SK-N-SH treated with all-trans-retinoic acid at 6 μM for 48 hours (cell line): ENCODE data around the gene ORAI1.

ENCODE experiments used
- ATAC-seq: fragments of 200-7000 bp; cut with Tn5 transposase; 3 replicates; pipeline ENCODE4 v1.9.1; 2020; ENCODE audit warnings: mild to moderate bottlenecking, moderate library complexity
- ARNTL ChIP-seq: fragments of 450-650 bp; formaldehyde crosslinking; IDR thresholded peaks from 2 replicates; pipeline ENCODE4 v1.5.0; 2020; ENCODE audit warnings: low read depth, mild to moderate bottlenecking, moderate library complexity, borderline replicate concordance
- BACH2 ChIP-seq: fragments of 250-450 bp; sonication (Bioruptor Pico); IDR thresholded peaks from 2 replicates; pipeline ENCODE4 v1.9.0; 2021; ENCODE audit warnings: mild to moderate bottlenecking, borderline replicate concordance
- CSDC2 ChIP-seq: fragments of 250-450 bp; sonication (Bioruptor Pico); IDR thresholded peaks from 2 replicates; pipeline ENCODE4 v1.5.0; 2020; ENCODE audit warnings: mild to moderate bottlenecking, moderate library complexity
- ESRRG ChIP-seq: fragments of 250-450 bp; sonication (Bioruptor Pico); IDR thresholded peaks from 2 replicates; pipeline ENCODE4 v1.6.1; 2021; ENCODE audit warnings: mild to moderate bottlenecking
- ISL1 ChIP-seq: fragments of 250-450 bp; sonication (Bioruptor Pico); IDR thresholded peaks from 2 replicates; pipeline ENCODE4 v2.1.2; 2022; ENCODE audit warnings: mild to moderate bottlenecking, moderate library complexity
- PATZ1 ChIP-seq: fragments of 250-450 bp; sonication (Bioruptor Pico); IDR thresholded peaks from 2 replicates; pipeline ENCODE4 v1.8.0; 2020; ENCODE audit warnings: mild to moderate bottlenecking, moderate library complexity, borderline replicate concordance
- PPARA ChIP-seq: fragments of 250-450 bp; sonication (Bioruptor Pico); IDR thresholded peaks from 2 replicates; pipeline ENCODE4 v1.5.0; 2020; ENCODE audit warnings: mild to moderate bottlenecking, borderline replicate concordance
- RARB ChIP-seq: fragments of 250-450 bp; sonication (Bioruptor Pico); IDR thresholded peaks from 2 replicates; pipeline ENCODE4 v1.8.0; 2021; ENCODE audit warnings: mild to moderate bottlenecking, moderate library complexity
- SNAI2 ChIP-seq: fragments of 250-450 bp; sonication (Bioruptor Pico); IDR thresholded peaks from 2 replicates; pipeline ENCODE4 v1.5.0; 2020; ENCODE audit warnings: mild to moderate bottlenecking, moderate library complexity
- TCF4 ChIP-seq: fragments of 250-450 bp; sonication (Bioruptor Pico); IDR thresholded peaks from 2 replicates; pipeline ENCODE4 v1.8.0; 2021; ENCODE audit warnings: mild to moderate bottlenecking, moderate library complexity, borderline replicate concordance
- TOX ChIP-seq: fragments of 250-450 bp; sonication (Bioruptor Pico); IDR thresholded peaks from 2 replicates; pipeline ENCODE4 v1.8.0; 2021; ENCODE audit warnings: mild to moderate bottlenecking, moderate library complexity, borderline replicate concordance
- TSHZ2 ChIP-seq: fragments of 250-450 bp; sonication (Bioruptor Pico); IDR thresholded peaks from 2 replicates; pipeline ENCODE4 v1.5.0; 2020; ENCODE audit warnings: mild to moderate bottlenecking, moderate library complexity
- ZC3H10 ChIP-seq: fragments of 250-450 bp; sonication (Bioruptor Pico); IDR thresholded peaks from 2 replicates; pipeline ENCODE4 v1.5.1; 2021; ENCODE audit warnings: mild to moderate bottlenecking, moderate library complexity
- ZFP3 ChIP-seq: fragments of 250-450 bp; sonication (Bioruptor Pico); IDR thresholded peaks from 2 replicates; pipeline ENCODE4 v1.5.0; 2020; ENCODE audit warnings: mild to moderate bottlenecking, moderate library complexity
- ZNF565 ChIP-seq: fragments of 450-650 bp; formaldehyde crosslinking; conservative IDR thresholded peaks from 2 replicates; pipeline ENCODE4 v1.5.0; 2020; ENCODE audit warnings: low read depth, mild to moderate bottlenecking, moderate library complexity
- ZNF8 ChIP-seq: fragments of 450-650 bp; formaldehyde crosslinking; IDR thresholded peaks from 2 replicates; pipeline ENCODE4 v1.5.0; 2020; ENCODE audit warnings: mild to moderate bottlenecking, moderate library complexity
- TF ChIP-seq, protein P1 (sequence below): fragments of 250-450 bp; sonication (Bioruptor Pico); IDR thresholded peaks from 2 replicates; pipeline ENCODE4 v1.8.0; 2021; ENCODE audit warnings: low read depth, mild to moderate bottlenecking, moderate library complexity, borderline replicate concordance
- TF ChIP-seq, protein P2 (sequence below): fragments of 250-450 bp; sonication (Bioruptor Pico); IDR thresholded peaks from 2 replicates; pipeline ENCODE4 v1.5.1; 2021; ENCODE audit warnings: mild to moderate bottlenecking, moderate library complexity

ORAI1 gene

DNA sequence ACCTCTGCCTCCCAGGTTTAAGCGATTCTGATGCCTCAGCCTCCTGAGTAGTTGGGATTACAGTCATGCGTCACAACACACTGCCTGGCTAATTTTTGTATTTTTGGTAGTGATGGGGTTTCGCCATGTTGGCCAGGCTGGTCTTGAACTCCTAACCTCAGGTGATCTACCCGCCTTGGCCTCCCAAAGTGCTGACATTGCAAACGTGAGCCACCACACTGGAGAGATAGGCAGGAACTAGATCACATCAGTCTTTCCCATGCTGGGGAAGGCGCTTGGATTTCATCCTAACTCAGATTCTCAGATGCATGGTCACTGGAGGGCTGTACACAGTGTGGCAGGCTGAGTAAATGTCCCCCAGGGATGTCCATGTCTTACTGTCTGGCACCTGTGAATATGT lies 18.0 kb upstream of the ORAI1 start:
- no peak for ATAC-seq
- TF ChIP-seq ISL1 (CRISPR knock-in tag) (no peak), ARNTL (CRISPR knock-in tag) (no peak), CSDC2 (CRISPR knock-in tag) (no peak), SNAI2 (CRISPR knock-in tag) (no peak), BACH2 (CRISPR knock-in tag) (no peak)

DNA sequence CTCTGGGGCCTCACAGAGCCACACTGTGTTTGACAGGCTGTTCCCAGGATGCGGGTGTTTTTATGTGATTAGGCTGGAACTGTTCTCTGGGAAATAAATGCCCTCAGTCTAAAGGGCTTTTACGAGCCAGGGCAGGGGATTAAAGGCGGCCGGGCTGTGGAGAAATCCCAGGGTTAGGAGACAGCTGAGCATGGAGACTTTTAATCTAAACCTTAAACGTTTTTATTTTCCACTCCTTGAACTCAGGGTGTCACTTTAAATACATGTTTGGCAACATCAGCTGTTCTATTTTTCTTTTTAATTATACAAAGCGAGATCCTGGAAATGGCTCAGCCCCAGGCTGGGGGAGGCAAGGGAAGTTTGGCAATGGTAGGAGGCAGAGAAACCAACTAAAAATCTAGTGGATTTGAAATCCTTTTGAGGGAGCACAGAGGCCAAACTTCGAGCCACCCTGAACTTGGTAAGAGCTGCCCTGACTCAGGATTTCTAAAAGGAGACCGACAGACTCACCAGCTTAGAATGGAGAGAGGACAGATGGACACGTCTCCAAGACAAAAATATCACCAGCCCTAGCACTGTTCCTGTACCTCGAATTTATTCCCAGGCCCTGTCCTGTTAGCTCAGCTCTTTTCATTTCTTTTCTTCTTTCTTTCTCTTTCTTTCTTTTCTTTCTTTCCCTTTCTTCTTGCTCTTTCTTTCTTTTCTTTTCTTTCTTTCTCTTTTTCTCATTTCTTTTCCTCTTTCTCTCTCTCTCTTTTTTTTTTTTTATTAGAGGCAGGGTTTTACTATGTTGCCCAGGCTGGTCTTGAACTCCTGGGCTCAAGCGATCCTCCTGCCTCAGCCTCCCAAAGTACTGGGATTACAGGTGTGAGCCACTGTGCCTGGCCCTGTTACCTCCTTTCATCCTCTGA lies 15.8 kb upstream of the ORAI1 start:
- no peak for TF ChIP-seq TOX (CRISPR knock-in tag)
- no peak for TF ChIP-seq ZC3H10
- TF ChIP-seq ZFP3 (CRISPR knock-in tag) = no peak
- TF ChIP-seq ARNTL (CRISPR knock-in tag) = no peak
- TF ChIP-seq, protein P1, sequence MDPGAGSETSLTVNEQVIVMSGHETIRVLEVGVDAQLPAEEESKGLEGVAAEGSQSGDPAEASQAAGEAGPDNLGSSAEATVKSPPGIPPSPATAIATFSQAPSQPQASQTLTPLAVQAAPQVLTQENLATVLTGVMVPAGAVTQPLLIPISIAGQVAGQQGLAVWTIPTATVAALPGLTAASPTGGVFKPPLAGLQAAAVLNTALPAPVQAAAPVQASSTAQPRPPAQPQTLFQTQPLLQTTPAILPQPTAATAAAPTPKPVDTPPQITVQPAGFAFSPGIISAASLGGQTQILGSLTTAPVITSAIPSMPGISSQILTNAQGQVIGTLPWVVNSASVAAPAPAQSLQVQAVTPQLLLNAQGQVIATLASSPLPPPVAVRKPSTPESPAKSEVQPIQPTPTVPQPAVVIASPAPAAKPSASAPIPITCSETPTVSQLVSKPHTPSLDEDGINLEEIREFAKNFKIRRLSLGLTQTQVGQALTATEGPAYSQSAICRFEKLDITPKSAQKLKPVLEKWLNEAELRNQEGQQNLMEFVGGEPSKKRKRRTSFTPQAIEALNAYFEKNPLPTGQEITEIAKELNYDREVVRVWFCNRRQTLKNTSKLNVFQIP = no peak
- TF ChIP-seq, protein P2, sequence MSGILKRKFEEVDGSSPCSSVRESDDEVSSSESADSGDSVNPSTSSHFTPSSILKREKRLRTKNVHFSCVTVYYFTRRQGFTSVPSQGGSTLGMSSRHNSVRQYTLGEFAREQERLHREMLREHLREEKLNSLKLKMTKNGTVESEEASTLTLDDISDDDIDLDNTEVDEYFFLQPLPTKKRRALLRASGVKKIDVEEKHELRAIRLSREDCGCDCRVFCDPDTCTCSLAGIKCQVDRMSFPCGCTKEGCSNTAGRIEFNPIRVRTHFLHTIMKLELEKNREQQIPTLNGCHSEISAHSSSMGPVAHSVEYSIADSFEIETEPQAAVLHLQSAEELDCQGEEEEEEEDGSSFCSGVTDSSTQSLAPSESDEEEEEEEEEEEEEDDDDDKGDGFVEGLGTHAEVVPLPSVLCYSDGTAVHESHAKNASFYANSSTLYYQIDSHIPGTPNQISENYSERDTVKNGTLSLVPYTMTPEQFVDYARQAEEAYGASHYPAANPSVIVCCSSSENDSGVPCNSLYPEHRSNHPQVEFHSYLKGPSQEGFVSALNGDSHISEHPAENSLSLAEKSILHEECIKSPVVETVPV (CRISPR knock-in tag) = no peak
- TF ChIP-seq PATZ1 (CRISPR knock-in tag) = no peak
- TF ChIP-seq ZNF8 (CRISPR knock-in tag) = no peak
- TF ChIP-seq RARB (CRISPR knock-in tag) = no peak
- TF ChIP-seq TSHZ2 (CRISPR knock-in tag) = no peak
- TF ChIP-seq PPARA (CRISPR knock-in tag) = no peak
- no peak for TF ChIP-seq TCF4 (CRISPR knock-in tag)
- no peak for TF ChIP-seq ESRRG
- ATAC-seq = peak; percentile 37

GRCh38 chr12:121611306-121611705 lies 15.0 kb upstream of the ORAI1 start:
- TF ChIP-seq ARNTL (CRISPR knock-in tag) = no peak
- TF ChIP-seq ZC3H10 = no peak
- TF ChIP-seq TSHZ2 (CRISPR knock-in tag) = no peak
- TF ChIP-seq, protein P1 = no peak
- TF ChIP-seq SNAI2 (CRISPR knock-in tag) = no peak
- no peak for TF ChIP-seq ZNF565
- TF ChIP-seq BACH2 (CRISPR knock-in tag) = no peak
- TF ChIP-seq, all 23 proteins: peak for 0
- ATAC-seq = peak; percentile 61; the same call in 2 of the 3 replicates
